H9 (cell line): ENCODE results near the gene GPATCH1. TPM values are rescaled to one million over a fixed set of nuclear protein-coding genes. Genes with fewer than 3 reads are reported as not detected.
A peak's percentile ranks its signal among the peaks of the same experiment; 100 is the strongest.

Experiments used
- DNase-seq: peaks from one replicate; pipeline ENCODE4 v3.0.0-alpha.2; 2017
- H2AFZ ChIP-seq: one replicate; pipeline ENCODE4 v1.6.1; 2013; ENCODE audit warnings: mild to moderate bottlenecking, low read length, control low read depth, moderate library complexity
- H2AK5ac ChIP-seq: 2 replicates; pipeline ENCODE4 v1.6.1; 2013; ENCODE audit warnings: low read length, control low read depth, mixed read lengths; ENCODE audit not compliant: insufficient read length
- H2BK120ac ChIP-seq: one replicate; pipeline ENCODE4 v1.6.1; 2013; ENCODE audit warnings: low read depth, mild to moderate bottlenecking, low read length, control low read depth, inconsistent platforms; ENCODE audit not compliant: poor library complexity, severe bottlenecking
- H2BK12ac ChIP-seq: 2 replicates; pipeline ENCODE4 v1.6.1; 2013; ENCODE audit warnings: low read length, control low read depth, mixed read lengths, low read depth; ENCODE audit not compliant: insufficient read length
- H2BK15ac ChIP-seq: 2 replicates; pipeline ENCODE4 v1.6.1; 2013; ENCODE audit warnings: low read depth, low read length, control low read depth
- H2BK20ac ChIP-seq: one replicate; pipeline ENCODE4 v1.6.1; 2013; ENCODE audit warnings: low read depth, mild to moderate bottlenecking, low read length, control low read depth, inconsistent platforms; ENCODE audit not compliant: poor library complexity, severe bottlenecking
- H2BK5ac ChIP-seq: 2 replicates; pipeline ENCODE4 v1.6.1; 2013; ENCODE audit warnings: low read length, control low read depth, mixed read lengths; ENCODE audit not compliant: insufficient read length
- H3K14ac ChIP-seq: 2 replicates; pipeline ENCODE4 v1.6.1; 2013; ENCODE audit warnings: low read length, control low read depth; ENCODE audit not compliant: insufficient read depth
- H3K18ac ChIP-seq: 2 replicates; pipeline ENCODE4 v1.6.1; 2013; ENCODE audit warnings: low read depth, mild to moderate bottlenecking, mixed read lengths, low read length, control low read depth; ENCODE audit not compliant: insufficient read length
- H3K23ac ChIP-seq: 2 replicates; pipeline ENCODE4 v1.6.1; 2013; ENCODE audit warnings: low read length, control low read depth, mixed read lengths, low read depth; ENCODE audit not compliant: insufficient read length
- H3K23me2 ChIP-seq: 2 replicates; pipeline ENCODE4 v1.6.1; 2013; ENCODE audit warnings: low read depth, mild to moderate bottlenecking, mixed read lengths, low read length, control low read depth; ENCODE audit not compliant: insufficient read length, poor library complexity, severe bottlenecking
- H3K27ac ChIP-seq: 2 replicates; pipeline ENCODE4 v1.5.1; 2013; ENCODE audit warnings: low read length, control low read depth, mixed read lengths, low read depth; ENCODE audit not compliant: insufficient read length
- H3K27me3 ChIP-seq: 2 replicates; pipeline ENCODE4 v1.6.1; 2013; ENCODE audit warnings: low read length, control low read depth, inconsistent platforms; ENCODE audit not compliant: insufficient read depth
- H3K4ac ChIP-seq: 2 replicates; pipeline ENCODE4 v1.6.1; 2013; ENCODE audit warnings: low read depth, mild to moderate bottlenecking, control low read depth, inconsistent platforms, low read length, moderate library complexity
- H3K4me1 ChIP-seq: 2 replicates; pipeline ENCODE4 v1.6.1; 2013; ENCODE audit warnings: low read length, control low read depth, inconsistent platforms; ENCODE audit not compliant: insufficient read depth
- H3K4me2 ChIP-seq: 2 replicates; pipeline ENCODE4 v1.6.1; 2013; ENCODE audit warnings: low read length, control low read depth, mixed read lengths; ENCODE audit not compliant: insufficient read length, insufficient read depth
- H3K56ac ChIP-seq: 2 replicates; pipeline ENCODE4 v1.6.1; 2013; ENCODE audit warnings: low read depth, mild to moderate bottlenecking, mixed read lengths, low read length, control low read depth; ENCODE audit not compliant: insufficient read length
- H3K79me1 ChIP-seq: 2 replicates; pipeline ENCODE4 v1.6.1; 2013; ENCODE audit warnings: low read depth, mild to moderate bottlenecking, moderate library complexity, low read length, control low read depth, inconsistent platforms; ENCODE audit not compliant: insufficient read depth, poor library complexity, severe bottlenecking
- H3K79me2 ChIP-seq: 2 replicates; pipeline ENCODE4 v1.6.1; 2013; ENCODE audit warnings: low read length, control low read depth, inconsistent platforms; ENCODE audit not compliant: insufficient read depth
- H3K9ac ChIP-seq: 2 replicates; pipeline ENCODE4 v1.6.1; 2013; ENCODE audit warnings: low read length, control low read depth, mixed read lengths; ENCODE audit not compliant: insufficient read length; ENCODE audit errors: extremely low read depth
- H3K9me3 ChIP-seq: one replicate; pipeline ENCODE4 v1.6.1; 2013; ENCODE audit warnings: low read depth, low read length, inconsistent platforms; ENCODE audit not compliant: control insufficient read depth
- H3T11ph ChIP-seq: one replicate; pipeline ENCODE4 v1.6.1; 2013; ENCODE audit warnings: mild to moderate bottlenecking, low read length, control low read depth, inconsistent platforms
- H4K20me1 ChIP-seq: one replicate; pipeline ENCODE4 v1.6.1; 2013; ENCODE audit not compliant: control insufficient read depth, insufficient read length, insufficient read depth
- H4K5ac ChIP-seq: 2 replicates; pipeline ENCODE4 v1.6.1; 2013; ENCODE audit warnings: low read depth, mild to moderate bottlenecking, mixed read lengths, low read length, control low read depth; ENCODE audit not compliant: insufficient read length
- H4K8ac ChIP-seq: replicated peaks from 2 replicates; pipeline ENCODE4 v1.6.1; 2013; ENCODE audit warnings: low read length, control low read depth, mixed read lengths, low read depth; ENCODE audit not compliant: insufficient read length
- H4K91ac ChIP-seq: 2 replicates; pipeline ENCODE4 v1.6.1; 2013; ENCODE audit warnings: low read depth, mild to moderate bottlenecking, moderate library complexity, mixed read lengths, low read length, control low read depth; ENCODE audit not compliant: insufficient read length
- H3K27ac Mint-ChIP-seq, 3 experiments: 2 replicates in 2 of 3; 3 replicates in 1 of 3; pipeline ENCODE4 v1.8.0; 2020 to 2021; ENCODE audit warnings: mixed read lengths in 3 of 3, mild to moderate bottlenecking in 1 of 3, moderate library complexity in 1 of 3
- H3K27me3 Mint-ChIP-seq: 2 replicates; pipeline ENCODE4 v1.8.0; 2021; ENCODE audit warnings: low read depth, mild to moderate bottlenecking, moderate library complexity, mixed read lengths
- H3K36me3 Mint-ChIP-seq, 3 experiments: 2 replicates in 2 of 3; 3 replicates in 1 of 3; pipeline ENCODE4 v1.8.0; 2020 to 2021; ENCODE audit warnings: low read depth in 3 of 3, mixed read lengths in 3 of 3; ENCODE audit not compliant: insufficient read depth in 1 of 3
- H3K4me1 Mint-ChIP-seq, 2 experiments: 2 replicates each; pipeline ENCODE4 v1.8.0; 2020; ENCODE audit warnings: mixed read lengths in 2 of 2
- H3K4me3 Mint-ChIP-seq, 2 experiments: 2 replicates in 1 of 2; 3 replicates in 1 of 2; pipeline ENCODE4 v1.8.0; 2020 to 2021; ENCODE audit warnings: mild to moderate bottlenecking in 2 of 2, mixed read lengths in 2 of 2, moderate library complexity in 1 of 2
- H3K9me3 Mint-ChIP-seq, 2 experiments: 2 replicates in 1 of 2; 3 replicates in 1 of 2; pipeline ENCODE4 v1.8.0; 2020; ENCODE audit warnings: mild to moderate bottlenecking in 2 of 2, mixed read lengths in 2 of 2, moderate library complexity in 1 of 2
- CTCF ChIP-seq: fragments of 200-600 bp; sonication (generic); conservative IDR thresholded peaks from 3 replicates; pipeline ENCODE4 v1.8.0; 2021; ENCODE audit warnings: antibody characterized with exemption, mild to moderate bottlenecking
- WGBS: extraction: QIAGEN DNeasy Blood & Tissue Kit; methylation state at CpG from one replicate; pipeline ENCODE4 v1.1.7; 2013; ENCODE audit warnings: missing lambda C conversion rate, low lambda C conversion rate, mixed read lengths; ENCODE audit not compliant: insufficient read length; ENCODE audit errors: extremely low coverage; 5-methylcytosine and 5-hydroxymethylcytosine counted together
- total RNA-seq: library from RNA; stranded (reverse); gene quantifications from 2 replicates; pipeline ENCODE4 v1.2.1, GENCODE V29; 2021

Gene GPATCH1
- total RNA-seq, 1 experiment from 2014 or later = 11.7 TPM

DNA sequence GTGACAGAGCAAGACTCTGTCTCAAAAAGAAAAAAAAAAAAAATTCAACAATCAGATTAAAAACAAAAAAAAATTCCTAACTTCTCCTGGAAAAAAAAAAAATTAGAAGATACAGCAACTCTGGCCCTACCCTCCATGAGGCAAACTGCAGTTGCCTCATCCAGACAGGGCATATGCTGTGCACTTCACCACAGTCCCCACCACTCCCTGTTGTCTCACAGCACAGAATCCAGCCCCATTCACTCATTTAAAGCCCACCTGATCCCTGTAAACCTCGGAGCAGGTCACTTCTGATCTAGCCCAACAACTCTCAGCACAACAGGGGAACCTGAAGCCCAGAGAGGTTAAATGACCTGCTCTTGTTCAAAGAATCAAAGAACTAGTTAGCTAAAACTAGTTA lies 41.2 kb upstream of the GPATCH1 start:
- no peak overlapping the region for H3K18ac ChIP-seq
- H3K4ac ChIP-seq = no peak overlapping the region
- H3K27ac ChIP-seq = no peak overlapping the region
- Mint-ChIP-seq H3K4me3 (no peak overlapping the region), H3K27ac (peak overlapping the region; percentile 63 to 94 (median 91); a peak in 6 of 7 replicates), H3K4me1 (peaks cover 25 to 27% of the 10 kb centered on the region in 2 experiments), H3K27me3 (no peaks in the 10 kb centered on the region), H3K36me3 (peaks cover 25 to 49% (median 42%) of the 10 kb centered on the region in 3 experiments), H3K9me3 (peaks cover 6 to 10% of the 10 kb centered on the region in 2 experiments; a peak in 3 of 5 replicates)
- H2BK120ac ChIP-seq = no peak overlapping the region
- no CpG with 5 or more reads among the region's 1 CpG for WGBS
- no peak overlapping the region for H3K4me2 ChIP-seq
- H3K23me2 ChIP-seq = no peaks in the 10 kb centered on the region
- DNase-seq = no peak
- no peaks in the 10 kb centered on the region for H3K4me1 ChIP-seq
- H4K20me1 ChIP-seq = no peaks in the 10 kb centered on the region
- H2AK5ac ChIP-seq = no peak overlapping the region
- TF ChIP-seq CTCF = no peak
- H3T11ph ChIP-seq = no peak overlapping the region
- no peak overlapping the region for H2AFZ ChIP-seq
- no peak overlapping the region for H3K14ac ChIP-seq
- H3K9ac ChIP-seq = no peak overlapping the region
- no peak overlapping the region for H3K56ac ChIP-seq
- H2BK12ac ChIP-seq = no peak overlapping the region
- no peak overlapping the region for H4K5ac ChIP-seq
- H4K8ac ChIP-seq = no peak overlapping the region
- no peak overlapping the region for H2BK20ac ChIP-seq
- no peak overlapping the region for H2BK15ac ChIP-seq
- H4K91ac ChIP-seq = no peak overlapping the region
- peaks cover 2% of the 10 kb centered on the region for H3K79me1 ChIP-seq
- H3K79me2 ChIP-seq = no peaks in the 10 kb centered on the region; the same call in 1 of the 2 replicates
- no peaks in the 10 kb centered on the region for H3K27me3 ChIP-seq
- H2BK5ac ChIP-seq = no peak overlapping the region
- H3K23ac ChIP-seq = no peak overlapping the region
- H3K9me3 ChIP-seq = no peaks in the 10 kb centered on the region
